Activated CD8-positive, alpha-beta T cell treated with anti-CD3 and anti-CD28 coated beads, Interleukin-2, amount 10 ng/mL, durations not matched to agents 7 days and 5 days (primary cell): ENCODE results near the gene HSF2. TPM values are rescaled to one million over a fixed set of nuclear protein-coding genes. Genes with fewer than 3 reads are reported as not detected.

ENCODE experiments used
- ATAC-seq: fragments of 150-1000 bp; cut with Tn5 transposase; one replicate; pipeline ENCODE4 v1.10.0; 2021; ENCODE audit warnings: moderate library complexity
- CTCF ChIA-PET: fragments of 350-600 bp; sonication (Branson Sonifier 250); formaldehyde crosslinking; loops from one replicate; lab custom pipeline; 2021; ENCODE audit warnings: antibody characterized with exemption; lab: Charles Lee
- POLR2A ChIA-PET: fragments of 350-600 bp; sonication (Branson Sonifier 250); formaldehyde crosslinking; loops from one replicate; lab custom pipeline; 2021; ENCODE audit warnings: antibody characterized with exemption; lab: Charles Lee
- DNase-seq: peaks from one replicate; pipeline ENCODE4 v3.0.0-alpha.2; 2020
- H3K27ac Mint-ChIP-seq: one replicate; pipeline ENCODE4 v1.8.0; 2021; ENCODE audit warnings: mild to moderate bottlenecking, mixed read lengths
- H3K27me3 Mint-ChIP-seq: one replicate; pipeline ENCODE4 v1.8.0; 2021; ENCODE audit warnings: low read depth, mixed read lengths
- H3K36me3 Mint-ChIP-seq: one replicate; pipeline ENCODE4 v1.8.0; 2021; ENCODE audit warnings: low read depth, mixed read lengths
- H3K4me1 Mint-ChIP-seq: one replicate; pipeline ENCODE4 v1.8.0; 2021; ENCODE audit warnings: low read depth, mixed read lengths
- H3K4me3 Mint-ChIP-seq: one replicate; pipeline ENCODE4 v1.8.0; 2021; ENCODE audit warnings: mild to moderate bottlenecking, mixed read lengths
- H3K9me3 Mint-ChIP-seq: one replicate; pipeline ENCODE4 v1.8.0; 2022; ENCODE audit warnings: mixed read lengths; ENCODE audit not compliant: insufficient read depth
- total RNA-seq, 2 experiments: library from RNA; stranded (reverse); gene quantifications; one replicate each; pipeline ENCODE4 v1.2.3, GENCODE V29; 2021

HSF2 gene, protein sequence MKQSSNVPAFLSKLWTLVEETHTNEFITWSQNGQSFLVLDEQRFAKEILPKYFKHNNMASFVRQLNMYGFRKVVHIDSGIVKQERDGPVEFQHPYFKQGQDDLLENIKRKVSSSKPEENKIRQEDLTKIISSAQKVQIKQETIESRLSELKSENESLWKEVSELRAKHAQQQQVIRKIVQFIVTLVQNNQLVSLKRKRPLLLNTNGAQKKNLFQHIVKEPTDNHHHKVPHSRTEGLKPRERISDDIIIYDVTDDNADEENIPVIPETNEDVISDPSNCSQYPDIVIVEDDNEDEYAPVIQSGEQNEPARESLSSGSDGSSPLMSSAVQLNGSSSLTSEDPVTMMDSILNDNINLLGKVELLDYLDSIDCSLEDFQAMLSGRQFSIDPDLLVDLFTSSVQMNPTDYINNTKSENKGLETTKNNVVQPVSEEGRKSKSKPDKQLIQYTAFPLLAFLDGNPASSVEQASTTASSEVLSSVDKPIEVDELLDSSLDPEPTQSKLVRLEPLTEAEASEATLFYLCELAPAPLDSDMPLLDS
- 10 to 100 TPM; 14.6 to 17.6 TPM for total RNA-seq

- no peaks in the 10 kb centered on the region for H3K9me3 Mint-ChIP-seq
These were observed at the start of gene HSF2 for GRCh38 chr6:122399348-122400120. Gene HSF2 (plus strand): TSS chr6:122399652. CDS start chr6:122399738, 86 bp downstream.

DNA sequence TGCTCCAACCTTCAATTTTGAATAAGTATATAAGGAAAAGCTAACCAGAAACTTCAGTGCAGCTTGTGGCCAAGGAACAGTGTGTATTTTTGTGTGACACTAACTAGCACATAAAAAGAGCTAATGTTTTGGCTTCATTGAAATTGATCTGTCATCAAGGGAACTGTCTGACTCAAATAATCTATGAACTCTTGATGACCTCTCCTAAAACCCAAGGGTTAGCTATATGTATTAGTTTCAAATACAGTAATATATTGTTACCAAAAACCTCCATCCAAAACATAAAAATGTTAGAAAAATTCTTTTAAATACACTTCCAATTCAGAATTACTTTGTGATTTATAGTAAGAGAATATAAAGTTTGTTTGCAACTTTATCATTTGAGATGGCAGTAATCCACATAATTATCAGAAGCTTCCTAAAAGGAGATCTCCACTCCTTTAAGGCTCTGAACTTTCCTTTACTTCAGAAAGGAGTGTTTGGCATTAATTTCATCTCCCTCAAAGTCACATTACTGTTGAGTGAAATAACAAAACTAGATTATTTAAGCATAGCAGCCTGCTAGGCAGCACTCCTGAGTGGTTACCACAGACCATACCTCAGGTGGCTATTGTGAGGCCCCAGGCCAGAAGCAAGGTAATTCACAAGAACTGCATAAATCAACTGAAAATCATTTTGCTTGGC lies 46.3 kb upstream of the HSF2 start:
- Mint-ChIP-seq H3K27me3 (peaks cover 7% of the 10 kb centered on the region), H3K36me3 (no peaks in the 10 kb centered on the region), H3K27ac (no peak overlapping the region), H3K9me3 (no peaks in the 10 kb centered on the region), H3K4me1 (no peaks in the 10 kb centered on the region), H3K4me3 (no peak overlapping the region)
- ChIA-PET POLR2A (no interaction called here), CTCF (no interaction called here)
- DNase-seq (no peak), ATAC-seq (no peak)

More at GRCh38 chr6:122399348-122400120, at the start of gene HSF2:
- ChIA-PET CTCF (interaction anchor here (0.8 to 1.6 kb wide), 6 partner anchors 9 to 131 kb away, joined by 3 to 10 read pairs (median 4); no protein-coding TSS in a partner anchor), POLR2A (interaction anchor here (0.6 to 1.6 kb wide), 4 partner anchors 9 to 75 kb away, joined by 3 to 9 read pairs (median 4); partner anchors contain the start of gene SERINC1)
- peaks cover 9% of the 10 kb centered on the region for H3K36me3 Mint-ChIP-seq
- ATAC-seq (peak; percentile 100), DNase-seq (peak; percentile 96)
- H3K27me3 Mint-ChIP-seq = no peaks in the 10 kb centered on the region
- H3K4me1 Mint-ChIP-seq = peaks cover 35% of the 10 kb centered on the region
- peak within 1 kb of the TSS; percentile 96 for H3K27ac Mint-ChIP-seq
- peak within 1 kb of the TSS; percentile 98 for H3K4me3 Mint-ChIP-seq

GRCh38 chr6:122360809-122361208 lies 38.6 kb upstream of the HSF2 start:
- CTCF ChIA-PET = no interaction called here

DNA sequence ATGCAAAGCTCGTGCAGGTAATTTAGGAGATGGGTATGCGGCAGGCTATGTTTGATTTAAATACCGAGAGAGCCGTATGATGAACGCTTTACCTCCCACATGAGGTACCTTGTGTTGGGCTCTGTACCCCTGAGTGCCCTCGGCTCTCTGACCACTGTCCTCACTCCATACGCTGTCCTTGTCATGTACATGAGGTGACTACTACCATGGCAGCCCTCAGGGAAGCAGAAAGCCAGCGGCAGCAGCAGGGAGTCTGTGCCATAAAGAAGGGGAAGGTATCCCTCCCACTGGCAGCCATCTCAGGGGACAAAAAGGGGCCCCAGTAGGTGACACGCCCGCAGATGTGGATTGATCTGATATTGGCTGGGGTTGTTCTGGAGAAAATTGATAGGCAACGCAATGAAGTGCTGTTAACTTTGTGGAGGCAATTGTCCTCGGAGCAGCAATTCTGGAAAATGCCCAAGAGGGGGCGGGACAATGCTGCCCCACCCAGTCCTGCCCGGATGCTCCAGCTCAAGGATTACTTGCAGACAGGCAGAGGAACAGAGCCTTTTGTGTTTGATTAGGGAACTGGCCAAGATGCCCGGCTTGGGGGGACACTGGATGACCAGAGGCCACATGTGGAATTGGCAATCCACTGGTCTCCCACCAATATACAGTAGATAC lies 38.0 kb upstream of the HSF2 start:
- Mint-ChIP-seq H3K36me3 (no peaks in the 10 kb centered on the region), H3K4me1 (no peaks in the 10 kb centered on the region), H3K27me3 (no peaks in the 10 kb centered on the region), H3K4me3 (no peak overlapping the region), H3K9me3 (no peaks in the 10 kb centered on the region), H3K27ac (no peak overlapping the region)
- DNase-seq = no peak
- ChIA-PET CTCF (no interaction called here), POLR2A (no interaction called here)
- ATAC-seq = no peak

More at GRCh38 chr6:122360809-122361208, 38.6 kb upstream of the HSF2 start:
- no peak for ATAC-seq
- no peak overlapping the region for H3K4me3 Mint-ChIP-seq
- no peak for DNase-seq
- no peak overlapping the region for H3K27ac Mint-ChIP-seq
- no peaks in the 10 kb centered on the region for H3K4me1 Mint-ChIP-seq
- H3K9me3 Mint-ChIP-seq = no peaks in the 10 kb centered on the region
- no peaks in the 10 kb centered on the region for H3K27me3 Mint-ChIP-seq
- POLR2A ChIA-PET = no interaction called here
- H3K36me3 Mint-ChIP-seq = no peaks in the 10 kb centered on the region

DNA sequence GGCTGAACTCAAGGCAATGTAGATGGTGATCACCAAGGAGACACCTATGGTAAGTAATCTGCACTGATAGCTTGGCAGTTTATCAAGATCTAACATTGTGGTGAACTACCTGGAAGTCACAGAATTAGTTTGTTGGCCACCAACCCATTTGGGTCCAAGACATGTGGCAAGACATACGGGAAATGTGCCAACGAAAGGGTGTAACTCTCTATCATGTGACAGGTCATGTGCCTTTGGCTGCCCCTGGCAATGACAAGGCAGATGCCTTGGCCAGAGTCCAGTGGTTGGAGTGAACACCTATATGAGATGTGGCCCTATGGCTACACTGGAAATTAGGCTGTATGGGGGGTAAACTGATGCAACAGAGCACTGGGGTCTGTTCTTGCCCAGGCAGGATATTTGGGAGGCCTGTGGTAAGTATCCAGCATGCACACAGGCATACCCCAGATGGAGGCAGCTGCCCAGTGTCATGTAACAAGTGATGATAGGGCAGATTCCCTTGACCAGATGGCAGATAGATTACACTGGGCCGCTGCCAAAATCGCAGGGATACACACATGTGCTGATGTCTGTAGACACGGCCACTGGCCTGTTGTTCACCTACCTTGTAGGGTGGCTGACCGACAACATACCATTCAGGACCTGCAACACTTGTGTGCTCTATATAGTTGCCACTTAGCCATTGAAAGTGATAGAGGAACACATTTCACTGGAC lies 35.5 kb upstream of the HSF2 start:
- H3K9me3 Mint-ChIP-seq = no peaks in the 10 kb centered on the region
- ATAC-seq = no peak
- no peak for DNase-seq
- ChIA-PET POLR2A (no interaction called here), CTCF (no interaction called here)
- no peak overlapping the region for H3K4me3 Mint-ChIP-seq
- H3K27me3 Mint-ChIP-seq = peaks cover 5% of the 10 kb centered on the region
- H3K27ac Mint-ChIP-seq = no peak overlapping the region
- H3K4me1 Mint-ChIP-seq = no peaks in the 10 kb centered on the region
- H3K36me3 Mint-ChIP-seq = no peaks in the 10 kb centered on the region

- DNase-seq (no peak), ATAC-seq (no peak)
- Mint-ChIP-seq H3K9me3 (no peaks in the 10 kb centered on the region), H3K4me3 (no peak overlapping the region), H3K27me3 (peaks cover 10% of the 10 kb centered on the region), H3K27ac (no peak overlapping the region), H3K4me1 (no peaks in the 10 kb centered on the region), H3K36me3 (no peaks in the 10 kb centered on the region)
- ChIA-PET CTCF (no interaction called here), POLR2A (no interaction called here)
These were observed 33.6 kb upstream of the HSF2 start for GRCh38 chr6:122365775-122366403.

- ATAC-seq = no peak
- H3K27ac Mint-ChIP-seq = no peak overlapping the region
- H3K36me3 Mint-ChIP-seq = no peaks in the 10 kb centered on the region
These were observed 32.3 kb upstream of the HSF2 start for GRCh38 chr6:122367171-122367570.

GRCh38 chr6:122369536-122369935 lies 29.9 kb upstream of the HSF2 start:
- no peaks in the 10 kb centered on the region for H3K4me1 Mint-ChIP-seq
- no peaks in the 10 kb centered on the region for H3K36me3 Mint-ChIP-seq
- CTCF ChIA-PET = no interaction called here
- H3K4me3 Mint-ChIP-seq = no peak overlapping the region
- ATAC-seq (no peak), DNase-seq (no peak)
- H3K9me3 Mint-ChIP-seq = no peaks in the 10 kb centered on the region
- H3K27me3 Mint-ChIP-seq = peaks cover 22% of the 10 kb centered on the region
- POLR2A ChIA-PET = no interaction called here
- H3K27ac Mint-ChIP-seq = no peak overlapping the region

More at GRCh38 chr6:122367171-122367570, 32.3 kb upstream of the HSF2 start:
- ChIA-PET CTCF (no interaction called here), POLR2A (no interaction called here)
- peaks cover 14% of the 10 kb centered on the region for H3K27me3 Mint-ChIP-seq
- DNase-seq = no peak
- no peaks in the 10 kb centered on the region for H3K4me1 Mint-ChIP-seq
- H3K9me3 Mint-ChIP-seq = no peaks in the 10 kb centered on the region
- no peak overlapping the region for H3K4me3 Mint-ChIP-seq

DNA sequence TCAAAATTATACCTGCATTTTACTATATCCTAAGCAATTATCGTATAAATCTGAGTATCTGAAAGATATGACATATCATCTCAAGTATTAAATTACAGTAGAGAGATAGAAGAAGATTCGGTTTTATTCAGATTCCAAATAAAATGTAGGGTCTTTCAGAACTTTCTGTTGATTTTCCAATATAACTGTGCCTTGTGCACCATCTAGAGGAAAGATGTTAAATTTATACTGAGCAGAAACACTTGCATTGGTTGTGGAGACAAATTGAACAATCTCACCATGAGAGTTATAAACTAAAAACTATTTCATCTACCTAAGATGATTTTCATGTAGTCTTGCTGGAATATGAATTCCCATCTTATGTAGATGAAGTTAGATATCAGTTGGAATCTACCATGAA lies 26.8 kb upstream of the HSF2 start:
- Mint-ChIP-seq H3K27ac (no peak overlapping the region), H3K27me3 (peaks cover 28% of the 10 kb centered on the region)
- POLR2A ChIA-PET = no interaction called here

GRCh38 chr6:122374307-122374706 lies 25.1 kb upstream of the HSF2 start:
- H3K27ac Mint-ChIP-seq = no peak overlapping the region
- no peaks in the 10 kb centered on the region for H3K9me3 Mint-ChIP-seq
- H3K27me3 Mint-ChIP-seq = peaks cover 25% of the 10 kb centered on the region
- no peak overlapping the region for H3K4me3 Mint-ChIP-seq
- no peak for DNase-seq
- no peaks in the 10 kb centered on the region for H3K36me3 Mint-ChIP-seq
- no peaks in the 10 kb centered on the region for H3K4me1 Mint-ChIP-seq
- no peak for ATAC-seq
- POLR2A ChIA-PET = no interaction called here
- CTCF ChIA-PET = no interaction called here

More for the DNA sequence above, 26.8 kb upstream of the HSF2 start:
- Mint-ChIP-seq H3K9me3 (no peaks in the 10 kb centered on the region), H3K4me3 (no peak overlapping the region), H3K4me1 (no peaks in the 10 kb centered on the region), H3K36me3 (no peaks in the 10 kb centered on the region)
- DNase-seq = no peak
- CTCF ChIA-PET = interaction anchor here (1.0 kb wide), 1 partner anchor 157 kb away, joined by 5 read pairs; no protein-coding TSS in a partner anchor
- ATAC-seq = no peak
